Epithelial cell of proximal tubule (primary cell): ENCODE results near the gene SGCG. TPM values are rescaled to one million over a fixed set of nuclear protein-coding genes. Genes with fewer than 3 reads are reported as not detected.
"Not testable (repeated sequence)": the region's sequence is repeated elsewhere in the genome, so short reads cannot be mapped to it uniquely, and the experiment has no call there.

Experiments used
- DNase-seq: peaks from one replicate; pipeline ENCODE4 v3.0.0-alpha.2; 2011; ENCODE audit warnings: low read depth
- H3K4me3 ChIP-seq: 2 replicates; pipeline ENCODE4 v1.5.1; 2011; ENCODE audit warnings: low read depth, mild to moderate bottlenecking, low read length
- CTCF ChIP-seq: conservative IDR thresholded peaks from 2 replicates; pipeline ENCODE4 v1.5.1; 2012; ENCODE audit warnings: low read depth, mild to moderate bottlenecking, low read length
- total RNA-seq: library from RNA; depleted of rRNA; stranded (reverse); fragments of >200 nt; gene quantifications from 2 replicates; pipeline ENCODE4 v1.2.3, GENCODE V29; 2015

SGCG gene
- not detected in 2 replicates for total RNA-seq

GRCh38 chr13:23180711-23181110 lies at the start of gene SGCG:
TSS of gene SGCG (plus strand) at chr13:23180979. CDS start at chr13:23203695, 22,716 bp downstream.
- H3K4me3 ChIP-seq: no peak within 1 kb of the TSS
- DNase-seq: no peak
- TF ChIP-seq CTCF: no peak

- no peak for DNase-seq
- TF ChIP-seq CTCF: no peak
- H3K4me3 ChIP-seq: no peak overlapping the region
Measured at GRCh38 chr13:23134542-23134941, 46.2 kb upstream of the SGCG start.

GRCh38 chr13:23140492-23140891 lies 40.3 kb upstream of the SGCG start:
- no peak overlapping the region for H3K4me3 ChIP-seq
- no peak for TF ChIP-seq CTCF
- DNase-seq: no peak

GRCh38 chr13:23141964-23142363 lies 38.8 kb upstream of the SGCG start:
- no peak overlapping the region for H3K4me3 ChIP-seq
- no peak for DNase-seq
- no peak for TF ChIP-seq CTCF

- H3K4me3 ChIP-seq, DNase-seq: not testable (repeated sequence)
Measured at GRCh38 chr13:23142607-23143006, 38.2 kb upstream of the SGCG start.

- DNase-seq: no peak
- H3K4me3 ChIP-seq: no peak overlapping the region
- TF ChIP-seq CTCF: no peak
Measured at GRCh38 chr13:23144431-23144830, 36.3 kb upstream of the SGCG start.

- DNase-seq: no peak
- H3K4me3 ChIP-seq: no peak overlapping the region
- no peak for TF ChIP-seq CTCF
Measured at GRCh38 chr13:23146006-23146405, 34.8 kb upstream of the SGCG start.
